Measurements from ENCODE around the gene SLC18A2. TPM values are rescaled to one million over a fixed set of nuclear protein-coding genes. Genes with fewer than 3 reads are reported as not detected.

SLC18A2 gene
- total and polyA plus RNA-seq, 10 of the 15 experiments (the other 5 are each of a cell fraction or from before 2014, with no cell fraction given) = 0.06 to 1.1 (median 0.25) TPM; not detected in 5

DNA sequence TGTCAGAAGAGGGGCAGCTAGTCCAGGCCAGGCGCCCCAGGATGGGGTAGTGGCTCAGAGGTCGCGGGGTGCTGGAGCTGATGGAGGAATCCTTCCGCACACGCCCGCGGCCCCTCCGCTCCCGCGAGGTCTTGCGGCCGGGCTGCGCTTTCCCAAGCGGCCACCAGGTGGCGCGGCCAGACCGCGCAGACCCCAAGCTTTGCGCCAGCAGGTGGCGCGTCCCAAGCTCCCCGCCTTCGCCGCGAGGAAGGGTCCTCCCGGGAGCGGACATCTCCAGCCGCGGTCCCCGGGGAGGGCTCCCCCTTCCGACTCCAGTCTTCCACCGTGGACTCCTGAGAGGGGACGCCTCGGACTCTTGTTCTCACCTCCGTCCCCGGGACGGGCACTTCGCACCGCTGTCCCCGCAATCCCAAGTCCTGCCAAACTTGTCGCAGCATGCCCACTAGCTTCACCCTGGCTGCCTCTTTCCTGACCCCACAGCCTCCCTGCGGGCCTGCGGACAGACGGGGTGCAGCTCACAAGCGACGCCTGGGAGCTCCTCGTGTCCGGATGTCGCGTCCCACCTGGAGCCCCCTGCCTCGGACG lies 24.2 kb upstream of the SLC18A2 start (continued):
- TF ChIP-seq, protein P1, sequence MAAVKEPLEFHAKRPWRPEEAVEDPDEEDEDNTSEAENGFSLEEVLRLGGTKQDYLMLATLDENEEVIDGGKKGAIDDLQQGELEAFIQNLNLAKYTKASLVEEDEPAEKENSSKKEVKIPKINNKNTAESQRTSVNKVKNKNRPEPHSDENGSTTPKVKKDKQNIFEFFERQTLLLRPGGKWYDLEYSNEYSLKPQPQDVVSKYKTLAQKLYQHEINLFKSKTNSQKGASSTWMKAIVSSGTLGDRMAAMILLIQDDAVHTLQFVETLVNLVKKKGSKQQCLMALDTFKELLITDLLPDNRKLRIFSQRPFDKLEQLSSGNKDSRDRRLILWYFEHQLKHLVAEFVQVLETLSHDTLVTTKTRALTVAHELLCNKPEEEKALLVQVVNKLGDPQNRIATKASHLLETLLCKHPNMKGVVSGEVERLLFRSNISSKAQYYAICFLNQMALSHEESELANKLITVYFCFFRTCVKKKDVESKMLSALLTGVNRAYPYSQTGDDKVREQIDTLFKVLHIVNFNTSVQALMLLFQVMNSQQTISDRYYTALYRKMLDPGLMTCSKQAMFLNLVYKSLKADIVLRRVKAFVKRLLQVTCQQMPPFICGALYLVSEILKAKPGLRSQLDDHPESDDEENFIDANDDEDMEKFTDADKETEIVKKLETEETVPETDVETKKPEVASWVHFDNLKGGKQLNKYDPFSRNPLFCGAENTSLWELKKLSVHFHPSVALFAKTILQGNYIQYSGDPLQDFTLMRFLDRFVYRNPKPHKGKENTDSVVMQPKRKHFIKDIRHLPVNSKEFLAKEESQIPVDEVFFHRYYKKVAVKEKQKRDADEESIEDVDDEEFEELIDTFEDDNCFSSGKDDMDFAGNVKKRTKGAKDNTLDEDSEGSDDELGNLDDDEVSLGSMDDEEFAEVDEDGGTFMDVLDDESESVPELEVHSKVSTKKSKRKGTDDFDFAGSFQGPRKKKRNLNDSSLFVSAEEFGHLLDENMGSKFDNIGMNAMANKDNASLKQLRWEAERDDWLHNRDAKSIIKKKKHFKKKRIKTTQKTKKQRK (IDR thresholded peaks at IDR 0.05; ENCODE audit: low read depth, low read length) = no peak
- TF ChIP-seq, protein P2, sequence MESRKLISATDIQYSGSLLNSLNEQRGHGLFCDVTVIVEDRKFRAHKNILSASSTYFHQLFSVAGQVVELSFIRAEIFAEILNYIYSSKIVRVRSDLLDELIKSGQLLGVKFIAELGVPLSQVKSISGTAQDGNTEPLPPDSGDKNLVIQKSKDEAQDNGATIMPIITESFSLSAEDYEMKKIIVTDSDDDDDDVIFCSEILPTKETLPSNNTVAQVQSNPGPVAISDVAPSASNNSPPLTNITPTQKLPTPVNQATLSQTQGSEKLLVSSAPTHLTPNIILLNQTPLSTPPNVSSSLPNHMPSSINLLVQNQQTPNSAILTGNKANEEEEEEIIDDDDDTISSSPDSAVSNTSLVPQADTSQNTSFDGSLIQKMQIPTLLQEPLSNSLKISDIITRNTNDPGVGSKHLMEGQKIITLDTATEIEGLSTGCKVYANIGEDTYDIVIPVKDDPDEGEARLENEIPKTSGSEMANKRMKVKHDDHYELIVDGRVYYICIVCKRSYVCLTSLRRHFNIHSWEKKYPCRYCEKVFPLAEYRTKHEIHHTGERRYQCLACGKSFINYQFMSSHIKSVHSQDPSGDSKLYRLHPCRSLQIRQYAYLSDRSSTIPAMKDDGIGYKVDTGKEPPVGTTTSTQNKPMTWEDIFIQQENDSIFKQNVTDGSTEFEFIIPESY (IDR thresholded peaks at IDR 0.05) = no peak
- TF ChIP-seq SP1 (IDR thresholded peaks at IDR 0.05; ENCODE audit: low read depth, low read length) (peak; percentile 21), MYC (IDR thresholded peaks at IDR 0.05; ENCODE audit: insufficient read depth, insufficient read length, insufficient replicate concordance, low read length, severe bottlenecking) (no peak)

DNA sequence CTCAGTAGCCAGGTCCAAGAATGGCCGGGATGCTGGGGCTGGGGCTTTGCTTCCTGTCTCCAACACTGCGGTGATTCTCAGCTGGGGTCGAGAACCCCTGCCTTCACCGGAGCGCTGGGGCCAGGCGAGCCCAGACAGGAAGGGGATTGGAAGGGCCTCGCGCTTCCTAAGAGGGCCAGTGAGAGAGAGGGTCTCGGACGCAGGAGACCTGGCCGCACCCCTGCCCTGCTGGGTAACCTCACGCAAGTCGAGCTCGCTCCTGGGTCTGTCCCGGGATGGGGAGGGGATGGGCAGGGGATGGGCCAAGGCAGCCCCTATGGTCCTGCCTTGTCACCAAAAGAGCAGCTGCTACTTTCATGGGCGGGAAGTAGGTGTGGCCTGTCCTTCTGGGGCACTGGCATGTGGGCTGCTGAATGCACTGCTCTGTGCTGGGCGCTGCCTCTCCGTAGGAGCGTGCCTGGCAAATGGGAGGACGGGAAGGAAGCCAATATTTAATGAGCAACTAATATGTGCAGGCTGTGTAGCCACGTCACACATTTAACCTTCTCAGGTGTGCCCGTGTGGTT lies 23.6 kb upstream of the SLC18A2 start:
- ChIA-PET POLR2A (no interaction called here), RAD21 (ENCODE audit: unreplicated experiment) (interaction anchor here (0.8 to 3.3 kb wide), 18 partner anchors 10 to 1042 kb away, joined by 3 to 38 read pairs (median 5); no protein-coding TSS in a partner anchor), CTCF (interaction anchor here (0.6 to 5.1 kb wide), 47 partner anchors 8 to 1041 kb away, joined by 3 to 136 read pairs (median 4); partner anchors contain the start of gene KCNK18), SMC1A (ENCODE audit: uncharacterized antibody, unreplicated experiment) (interaction anchor here (0.7 to 4.9 kb wide), 22 partner anchors 67 to 1327 kb away, joined by 3 to 44 read pairs (median 4); no protein-coding TSS in a partner anchor)
- H4K20me1 ChIP-seq (ENCODE audit: control insufficient read depth, insufficient read depth) = no peaks in the 10 kb centered on the region
- H3K36me3 ChIP-seq (ENCODE audit: control insufficient read depth in 2 of 2, insufficient read depth in 2 of 2, low read length in 1 of 2) = no peaks in the 10 kb centered on the region
- no TSS peak for BruUV-seq (replicated peaks)
- H3K4me3 ChIP-seq = peak overlapping the region; percentile 52
- WGBS (ENCODE audit: insufficient coverage, insufficient replicate concordance, low lambda C conversion rate, missing lambda C conversion rate) = 25% methylated on average over 22 of the region's 22 CpGs
- in situ Hi-C loops (cut with MboI) = no loop called here
- FAIRE-seq (no peak), DNase-seq (ENCODE audit: low read depth, low spot score) (no peak), ATAC-seq (peak; percentile 57)
- intact Hi-C loops (cut with micrococcal nuclease; ENCODE audit: unreplicated experiment) = loop anchor here (5.0 to 10.0 kb wide), 4 partner anchors 225 to 1025 kb away; no protein-coding TSS in a partner anchor
- H3K4me2 ChIP-seq (ENCODE audit: control insufficient read depth, insufficient read depth) = peak overlapping the region; percentile 78
- H3K9ac ChIP-seq (ENCODE audit: control insufficient read depth, insufficient read depth, low read length) = peak overlapping the region; percentile 18
- H3K27me3 ChIP-seq (replicated peaks in 1 of 2; ENCODE audit: control insufficient read depth in 2 of 2, insufficient read depth in 2 of 2, low read length in 1 of 2) = no peaks in the 10 kb centered on the region; a peak in 2 of 4 replicates
- peaks cover 3% of the 10 kb centered on the region; the same call in 1 of the 2 replicates for H3K4me1 ChIP-seq (ENCODE audit: control insufficient read depth, insufficient read depth, low read length)
- peak overlapping the region; percentile 89 for H2AFZ ChIP-seq (ENCODE audit: control insufficient read depth, low read depth, low read length)
- no peaks in the 10 kb centered on the region; the same call in 2 of the 3 replicates for H3K9me3 ChIP-seq (replicated peaks; ENCODE audit: control insufficient read depth, insufficient read depth, low read length)
- no peaks in the 10 kb centered on the region for H3K79me2 ChIP-seq (ENCODE audit: control insufficient read depth, insufficient read depth, low read length)
- no peak overlapping the region for H3K27ac ChIP-seq (ENCODE audit: control insufficient read depth, insufficient read depth)
- TF ChIP-seq DPF2 (IDR thresholded peaks at IDR 0.05) (no peak), RFX5 (IDR thresholded peaks at IDR 0.05; ENCODE audit: low read depth, low read length) (no peak), IKZF2 (IDR thresholded peaks at IDR 0.05) (no peak), NFIC (IDR thresholded peaks at IDR 0.05; ENCODE audit: low read depth, low read length) (no peak)
- TF ChIP-seq, protein P3, sequence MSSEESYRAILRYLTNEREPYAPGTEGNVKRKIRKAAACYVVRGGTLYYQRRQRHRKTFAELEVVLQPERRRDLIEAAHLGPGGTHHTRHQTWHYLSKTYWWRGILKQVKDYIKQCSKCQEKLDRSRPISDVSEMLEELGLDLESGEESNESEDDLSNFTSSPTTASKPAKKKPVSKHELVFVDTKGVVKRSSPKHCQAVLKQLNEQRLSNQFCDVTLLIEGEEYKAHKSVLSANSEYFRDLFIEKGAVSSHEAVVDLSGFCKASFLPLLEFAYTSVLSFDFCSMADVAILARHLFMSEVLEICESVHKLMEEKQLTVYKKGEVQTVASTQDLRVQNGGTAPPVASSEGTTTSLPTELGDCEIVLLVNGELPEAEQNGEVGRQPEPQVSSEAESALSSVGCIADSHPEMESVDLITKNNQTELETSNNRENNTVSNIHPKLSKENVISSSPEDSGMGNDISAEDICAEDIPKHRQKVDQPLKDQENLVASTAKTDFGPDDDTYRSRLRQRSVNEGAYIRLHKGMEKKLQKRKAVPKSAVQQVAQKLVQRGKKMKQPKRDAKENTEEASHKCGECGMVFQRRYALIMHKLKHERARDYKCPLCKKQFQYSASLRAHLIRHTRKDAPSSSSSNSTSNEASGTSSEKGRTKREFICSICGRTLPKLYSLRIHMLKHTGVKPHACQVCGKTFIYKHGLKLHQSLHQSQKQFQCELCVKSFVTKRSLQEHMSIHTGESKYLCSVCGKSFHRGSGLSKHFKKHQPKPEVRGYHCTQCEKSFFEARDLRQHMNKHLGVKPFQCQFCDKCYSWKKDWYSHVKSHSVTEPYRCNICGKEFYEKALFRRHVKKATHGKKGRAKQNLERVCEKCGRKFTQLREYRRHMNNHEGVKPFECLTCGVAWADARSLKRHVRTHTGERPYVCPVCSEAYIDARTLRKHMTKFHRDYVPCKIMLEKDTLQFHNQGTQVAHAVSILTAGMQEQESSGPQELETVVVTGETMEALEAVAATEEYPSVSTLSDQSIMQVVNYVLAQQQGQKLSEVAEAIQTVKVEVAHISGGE (CRISPR knock-in tag; IDR thresholded peaks at IDR 0.05) = no peak

Measured in GM12878 (cell line).